OCI-LY3 (cell line): ENCODE data around the gene SEMA3G.

Experiments
- CTCF ChIP-seq: fragments of 200-600, 300-600 bp; sonication (generic); IDR thresholded peaks from 2 replicates; pipeline ENCODE4 v1.5.1; 2014; ENCODE audit warnings: antibody characterized with exemption, low read length, low read depth
- EZH2phosphoT487 ChIP-seq: fragments of 200-600 bp; shearing (Covaris generic); IDR thresholded peaks from 2 replicates; pipeline ENCODE4 v1.6.1; 2018; ENCODE audit warnings: antibody characterized with exemption, mixed run types, low read depth

- no peak for TF ChIP-seq CTCF
- no peak for TF ChIP-seq EZH2phosphoT487
Observed at GRCh38 chr3:52436500-52437149, 8.3 kb downstream of the SEMA3G start.
